HG02588 (cell line): ENCODE data around the gene LPAR3.

Experiments used
- ATAC-seq: cut with Tn5 transposase; IDR thresholded peaks from one replicate; pipeline ENCODE4 v1.9.1; 2021; ENCODE audit warnings: mild to moderate bottlenecking, moderate library complexity; ENCODE audit not compliant: unreplicated experiment

Gene LPAR3

GRCh38 chr1:84833194-84833593 is 59.8 kb downstream of the LPAR3 start:
- ATAC-seq = no peak

GRCh38 chr1:84830136-84830535 is 62.9 kb downstream of the LPAR3 start:
- ATAC-seq = no peak

- no peak for ATAC-seq
Measured at GRCh38 chr1:84827976-84828375, 65.0 kb downstream of the LPAR3 start.

GRCh38 chr1:84827555-84827954 is 65.5 kb downstream of the LPAR3 start:
- ATAC-seq = no peak

GRCh38 chr1:84825161-84825560 is 67.8 kb downstream of the LPAR3 start:
- ATAC-seq = no peak

GRCh38 chr1:84823991-84824390 is 69.0 kb downstream of the LPAR3 start:
- ATAC-seq = no peak

GRCh38 chr1:84823511-84823910 is 69.5 kb downstream of the LPAR3 start:
- no peak for ATAC-seq

GRCh38 chr1:84810343-84810742 is 82.7 kb downstream of the LPAR3 start:
- no peak for ATAC-seq

- no peak for ATAC-seq
Measured at GRCh38 chr1:84809023-84809422, 84.0 kb downstream of the LPAR3 start.

- ATAC-seq = no peak
Measured at GRCh38 chr1:84803604-84804003, 89.4 kb downstream of the LPAR3 start.

- no peak for ATAC-seq
Measured at GRCh38 chr1:84802567-84803232, 90.3 kb downstream of the LPAR3 start.

- no peak for ATAC-seq
Measured at GRCh38 chr1:84800090-84801073, 92.6 kb downstream of the LPAR3 start.

GRCh38 chr1:84797603-84798002 is 95.4 kb downstream of the LPAR3 start:
- no peak for ATAC-seq

GRCh38 chr1:84795966-84796600 is 96.9 kb downstream of the LPAR3 start:
- ATAC-seq = no peak

- ATAC-seq = no peak
Measured at GRCh38 chr1:84795213-84795612, 97.8 kb downstream of the LPAR3 start.

- no peak for ATAC-seq
Measured at GRCh38 chr1:84792421-84792820, 100.6 kb downstream of the LPAR3 start.

- no peak for ATAC-seq
Measured at GRCh38 chr1:84789014-84789413, 104.0 kb downstream of the LPAR3 start.

- ATAC-seq = no peak
Measured at GRCh38 chr1:84785271-84786036, 107.6 kb downstream of the LPAR3 start.

GRCh38 chr1:84782881-84783280 is 110.1 kb downstream of the LPAR3 start:
- no peak for ATAC-seq

GRCh38 chr1:84781946-84782771 is 110.8 kb downstream of the LPAR3 start:
- ATAC-seq = peak; percentile 92
